Sigmoid colon (tissue), 7 donors: Measurements from ENCODE around the gene TEX38. TPM values are rescaled to one million over a fixed set of nuclear protein-coding genes. Genes with fewer than 3 reads are reported as not detected.

ENCODE experiments used
- DNase-seq: peaks from one replicate; pipeline ENCODE4 v3.0.0-alpha.2; 2019
- H3K27ac ChIP-seq, 4 donors: fragments of 200-600 bp; sonication (generic); one replicate each; pipeline ENCODE4 v1.5.1; 2016 to 2019; ENCODE audit warnings: mild to moderate bottlenecking in 1 of 4
- H3K27me3 ChIP-seq, 3 donors: fragments of 200-600 bp; sonication (generic); one replicate each; pipeline ENCODE4 v1.5.1; 2019; ENCODE audit warnings: mild to moderate bottlenecking in 1 of 3
- H3K36me3 ChIP-seq, 4 donors: fragments of 200-600 bp; sonication (generic); one replicate each; pipeline ENCODE4 v1.5.1; 2016 to 2019
- H3K4me1 ChIP-seq, 4 donors: fragments of 200-600 bp; sonication (generic); one replicate each; pipeline ENCODE4 v1.5.1; 2017 to 2019
- H3K4me3 ChIP-seq, 4 donors: fragments of 200-600 bp; sonication (generic); one replicate each; pipeline ENCODE4 v1.5.1; 2017 to 2019; ENCODE audit warnings: mild to moderate bottlenecking in 2 of 4, moderate library complexity in 1 of 4
- H3K9me3 ChIP-seq, 4 donors: fragments of 200-600 bp in 3 of 4; sonication (generic) in 3 of 4; one replicate each; pipeline versions ENCODE4 v1.5.1 to v1.6.1; 2013 to 2019
- EP300 ChIP-seq, 4 donors: sonication (generic); formaldehyde crosslinking; IDR thresholded peaks; one replicate each; pipeline ENCODE4 v1.6.1; 2017; ENCODE audit warnings: antibody characterized with exemption in 4 of 4
- POLR2A ChIP-seq, 2 donors: fragments of 450-650 bp; IDR thresholded peaks; one replicate each; pipeline ENCODE4 v1.6.1; 2016; ENCODE audit warnings: antibody characterized with exemption in 2 of 2, mild to moderate bottlenecking in 2 of 2, moderate library complexity in 2 of 2
- POLR2AphosphoS5 ChIP-seq, 4 donors: sonication (generic); formaldehyde crosslinking; IDR thresholded peaks; one replicate each; pipeline ENCODE4 v1.6.1; 2017; ENCODE audit warnings: antibody characterized with exemption in 4 of 4
- WGBS, 2 donors: extraction: QIAGEN DNeasy Blood & Tissue Kit; methylation state at CpG; one replicate each; pipeline ENCODE4 v1.1.7; 2013; 5-methylcytosine and 5-hydroxymethylcytosine counted together
- intact Hi-C: fragments of 100-400 bp; cut with DNase I; formaldehyde crosslinking; loops from one replicate; pipeline ENCODE4 v1.15.1; 2023
- polyA plus RNA-seq, 3 donors: library from polyadenylated mRNA; stranded (reverse); fragments of 200-250 nt; gene quantifications; one replicate each; pipeline ENCODE4 v1.2.3, GENCODE V29; 2013
- total RNA-seq, 4 donors: library from RNA; depleted of rRNA; stranded (reverse); fragments of >200 nt; gene quantifications; one replicate each; pipeline ENCODE4 v1.1.0, GENCODE V29; 2016
- TF ChIP-seq, protein P1 (sequence below), 4 experiments: fragments of 450-650 bp in 3 of 4; fragments of 200-600 bp in 1 of 4; IDR thresholded peaks; one replicate each; pipeline ENCODE4 v1.5.1; 2016 to 2019; ENCODE audit warnings: antibody characterized with exemption in 4 of 4, mild to moderate bottlenecking in 3 of 4, moderate library complexity in 2 of 4
- donor health status: healthy with polysubstance abuse.
- donor health status: Bipolar disorder and iron deficiency.
- donor health status: healthy.

TEX38 gene
- total and polyA plus RNA-seq, 7 donors: 0.16 TPM; not detected in 6

GRCh38 chr1:46681333-46682034 lies 9.8 kb downstream of the TEX38 start:
- intact Hi-C loops: no loop called here
- DNase-seq: no peak
- H3K4me1 ChIP-seq: peaks cover 0 to 16% (median 2%) of the 10 kb centered on the region in 4 donors

GRCh38 chr1:46682064-46682463 lies 10.4 kb downstream of the TEX38 start:
- Histone ChIP-seq H3K27me3 (no peaks in the 10 kb centered on the region), H3K9me3 (no peaks in the 10 kb centered on the region), H3K36me3 (peaks cover 9 to 93% (median 35%) of the 10 kb centered on the region in 4 donors), H3K27ac (peak overlapping the region in 1 of 4 donors; percentile 20), H3K4me1 (peaks cover 0 to 22% (median 5%) of the 10 kb centered on the region in 4 donors), H3K4me3 (no peak overlapping the region)
- WGBS, 2 donors: 19 to 81% methylated on average over 1 of the region's 1 CpG
- TF ChIP-seq, protein P1, sequence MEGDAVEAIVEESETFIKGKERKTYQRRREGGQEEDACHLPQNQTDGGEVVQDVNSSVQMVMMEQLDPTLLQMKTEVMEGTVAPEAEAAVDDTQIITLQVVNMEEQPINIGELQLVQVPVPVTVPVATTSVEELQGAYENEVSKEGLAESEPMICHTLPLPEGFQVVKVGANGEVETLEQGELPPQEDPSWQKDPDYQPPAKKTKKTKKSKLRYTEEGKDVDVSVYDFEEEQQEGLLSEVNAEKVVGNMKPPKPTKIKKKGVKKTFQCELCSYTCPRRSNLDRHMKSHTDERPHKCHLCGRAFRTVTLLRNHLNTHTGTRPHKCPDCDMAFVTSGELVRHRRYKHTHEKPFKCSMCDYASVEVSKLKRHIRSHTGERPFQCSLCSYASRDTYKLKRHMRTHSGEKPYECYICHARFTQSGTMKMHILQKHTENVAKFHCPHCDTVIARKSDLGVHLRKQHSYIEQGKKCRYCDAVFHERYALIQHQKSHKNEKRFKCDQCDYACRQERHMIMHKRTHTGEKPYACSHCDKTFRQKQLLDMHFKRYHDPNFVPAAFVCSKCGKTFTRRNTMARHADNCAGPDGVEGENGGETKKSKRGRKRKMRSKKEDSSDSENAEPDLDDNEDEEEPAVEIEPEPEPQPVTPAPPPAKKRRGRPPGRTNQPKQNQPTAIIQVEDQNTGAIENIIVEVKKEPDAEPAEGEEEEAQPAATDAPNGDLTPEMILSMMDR (IDR thresholded peaks at IDR 0.05): no peak
- TF ChIP-seq EP300 (IDR thresholded peaks at IDR 0.05) (no peak), POLR2A (IDR thresholded peaks at IDR 0.05) (no peak), POLR2AphosphoS5 (IDR thresholded peaks at IDR 0.05) (no peak)
- no peak for DNase-seq
- intact Hi-C loops: no loop called here

More at GRCh38 chr1:46681333-46682034, 9.8 kb downstream of the TEX38 start:
- peak overlapping the region in 2 of 4 donors; percentile 20 to 22 for H3K27ac ChIP-seq
- no peak overlapping the region for H3K4me3 ChIP-seq
- 47 to 66% methylated on average over 1 of the region's 1 CpG for WGBS, 2 donors
- H3K9me3 ChIP-seq: no peaks in the 10 kb centered on the region
- H3K36me3 ChIP-seq: peaks cover 9 to 97% (median 38%) of the 10 kb centered on the region in 4 donors
- no peak for TF ChIP-seq POLR2A (IDR thresholded peaks at IDR 0.05)
- TF ChIP-seq POLR2AphosphoS5 (IDR thresholded peaks at IDR 0.05): no peak
- TF ChIP-seq, protein P1 (IDR thresholded peaks at IDR 0.05): no peak
- TF ChIP-seq EP300 (IDR thresholded peaks at IDR 0.05): no peak
- no peaks in the 10 kb centered on the region for H3K27me3 ChIP-seq

GRCh38 chr1:46684670-46685069 lies 13.0 kb downstream of the TEX38 start:
- H3K27me3 ChIP-seq: no peaks in the 10 kb centered on the region
- no peak for TF ChIP-seq EP300 (IDR thresholded peaks at IDR 0.05)
- no peak for TF ChIP-seq POLR2AphosphoS5 (IDR thresholded peaks at IDR 0.05)
- no peak for TF ChIP-seq POLR2A (IDR thresholded peaks at IDR 0.05)
- TF ChIP-seq, protein P1 (IDR thresholded peaks at IDR 0.05): no peak
- no peak overlapping the region for H3K4me3 ChIP-seq
- no peaks in the 10 kb centered on the region for H3K9me3 ChIP-seq
- WGBS, 2 donors: 94 to 96% methylated on average over 2 of the region's 2 CpGs
- no peak for DNase-seq
- H3K36me3 ChIP-seq: peaks cover 9 to 86% (median 36%) of the 10 kb centered on the region in 4 donors
- intact Hi-C loops: no loop called here
- no peak overlapping the region for H3K27ac ChIP-seq
- H3K4me1 ChIP-seq: peaks cover 0 to 37% (median 16%) of the 10 kb centered on the region in 4 donors

GRCh38 chr1:46686255-46686654 lies 14.6 kb downstream of the TEX38 start:
- no peak for TF ChIP-seq POLR2A (IDR thresholded peaks at IDR 0.05)
- TF ChIP-seq, protein P1 (IDR thresholded peaks at IDR 0.05): no peak
- TF ChIP-seq EP300 (IDR thresholded peaks at IDR 0.05): no peak
- TF ChIP-seq POLR2AphosphoS5 (IDR thresholded peaks at IDR 0.05): no peak
- Histone ChIP-seq H3K4me3 (no peak overlapping the region), H3K27ac (peak overlapping the region in 1 of 4 donors; percentile 64), H3K27me3 (no peaks in the 10 kb centered on the region), H3K9me3 (no peaks in the 10 kb centered on the region), H3K4me1 (peaks cover 0 to 35% (median 16%) of the 10 kb centered on the region in 4 donors), H3K36me3 (peaks cover 9 to 88% (median 38%) of the 10 kb centered on the region in 4 donors)
- WGBS, 2 donors: 12 to 27% methylated on average over 1 of the region's 1 CpG
- no peak for DNase-seq
- intact Hi-C loops: loop anchor here (2.0 kb wide), 1 partner anchor 17 kb away; the partner anchor contains the start of gene ATPAF1
